ENCODE results near the gene SESN2. TPM values are rescaled to one million over a fixed set of nuclear protein-coding genes. Genes with fewer than 3 reads are reported as not detected.

The SESN2 gene, protein sequence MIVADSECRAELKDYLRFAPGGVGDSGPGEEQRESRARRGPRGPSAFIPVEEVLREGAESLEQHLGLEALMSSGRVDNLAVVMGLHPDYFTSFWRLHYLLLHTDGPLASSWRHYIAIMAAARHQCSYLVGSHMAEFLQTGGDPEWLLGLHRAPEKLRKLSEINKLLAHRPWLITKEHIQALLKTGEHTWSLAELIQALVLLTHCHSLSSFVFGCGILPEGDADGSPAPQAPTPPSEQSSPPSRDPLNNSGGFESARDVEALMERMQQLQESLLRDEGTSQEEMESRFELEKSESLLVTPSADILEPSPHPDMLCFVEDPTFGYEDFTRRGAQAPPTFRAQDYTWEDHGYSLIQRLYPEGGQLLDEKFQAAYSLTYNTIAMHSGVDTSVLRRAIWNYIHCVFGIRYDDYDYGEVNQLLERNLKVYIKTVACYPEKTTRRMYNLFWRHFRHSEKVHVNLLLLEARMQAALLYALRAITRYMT
- 15.1 and 19.3 TPM in 2 replicates for total RNA-seq (2014; rRNA removed; shearing (Covaris generic))

DNA sequence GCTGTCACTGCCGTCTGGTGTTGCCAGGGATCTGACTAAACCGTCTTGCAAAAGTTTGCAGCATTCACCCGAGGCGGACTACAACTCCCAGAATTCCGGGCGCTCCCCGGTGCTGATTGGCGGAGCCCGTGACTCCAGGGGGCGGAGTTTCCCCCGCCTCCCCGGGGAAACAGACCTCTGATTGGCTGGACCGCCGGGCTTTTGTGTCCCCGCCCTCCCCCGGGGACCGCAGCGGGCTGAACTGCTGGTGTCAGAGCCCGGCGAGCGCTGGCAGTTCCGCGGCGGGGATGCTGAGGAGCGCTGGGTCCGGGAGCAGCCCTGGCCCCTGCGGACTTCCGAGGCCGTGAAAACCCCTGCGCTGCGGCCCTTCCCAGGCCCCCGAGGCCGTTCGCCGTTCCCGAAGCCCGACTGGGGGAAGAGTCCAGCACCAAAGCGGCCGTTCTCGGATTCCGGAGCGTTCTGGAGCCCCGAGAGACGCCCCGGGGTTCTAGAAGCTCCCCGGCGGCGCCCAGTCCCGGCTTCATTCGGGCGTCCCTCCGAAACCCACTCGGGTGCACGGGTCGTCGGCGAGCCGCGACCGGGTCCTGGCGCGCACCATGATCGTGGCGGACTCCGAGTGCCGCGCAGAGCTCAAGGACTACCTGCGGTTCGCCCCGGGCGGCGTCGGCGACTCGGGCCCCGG, at the start of gene SESN2:
Gene SESN2, plus strand, starts transcription at position 267 of the 682 bp plus-strand sequence. Its CDS starts 330 bp downstream, at position 597.
- DNase-seq (ENCODE audit: low spot score): peak; percentile 98

DNA sequence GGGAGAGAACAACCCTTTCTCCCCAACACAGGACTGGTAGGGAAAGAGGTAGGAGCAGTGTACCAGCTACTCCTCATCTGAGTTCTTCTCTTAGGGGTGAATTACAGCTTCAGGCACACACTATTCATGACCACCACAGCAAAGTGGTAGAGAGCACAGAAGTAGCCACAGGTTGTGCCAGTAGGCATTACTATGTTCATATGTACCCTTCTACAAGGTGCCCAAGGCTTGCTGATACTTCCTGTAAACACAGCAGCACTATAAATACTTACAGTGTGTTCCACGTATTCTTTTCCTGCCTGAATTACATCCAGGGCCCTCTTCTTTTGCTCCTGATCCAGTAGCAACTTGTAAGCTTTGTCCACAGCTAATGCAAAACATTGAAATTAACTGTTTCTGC, 49.6 kb upstream of the SESN2 start:
- DNase-seq (ENCODE audit: low spot score): no peak

DNA sequence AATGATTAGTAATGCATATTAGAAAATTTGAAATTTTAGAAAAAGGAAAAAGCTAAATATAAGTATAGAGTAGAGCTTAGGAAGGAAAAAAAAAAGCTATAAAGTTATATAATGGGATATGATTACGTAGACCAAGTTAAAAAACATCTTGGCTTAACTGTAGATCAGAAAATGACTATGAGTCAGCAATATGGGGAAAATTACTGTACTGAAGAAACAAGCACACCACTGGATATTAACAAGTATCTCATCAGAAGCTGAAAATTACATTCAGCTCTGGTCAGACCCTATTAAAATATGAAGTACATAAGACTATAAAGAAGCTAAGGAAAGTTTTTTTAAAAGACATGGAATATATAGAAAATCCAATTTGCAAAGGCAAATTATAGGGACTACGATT, 46.0 kb upstream of the SESN2 start:
- DNase-seq (ENCODE audit: low spot score): no peak

DNA sequence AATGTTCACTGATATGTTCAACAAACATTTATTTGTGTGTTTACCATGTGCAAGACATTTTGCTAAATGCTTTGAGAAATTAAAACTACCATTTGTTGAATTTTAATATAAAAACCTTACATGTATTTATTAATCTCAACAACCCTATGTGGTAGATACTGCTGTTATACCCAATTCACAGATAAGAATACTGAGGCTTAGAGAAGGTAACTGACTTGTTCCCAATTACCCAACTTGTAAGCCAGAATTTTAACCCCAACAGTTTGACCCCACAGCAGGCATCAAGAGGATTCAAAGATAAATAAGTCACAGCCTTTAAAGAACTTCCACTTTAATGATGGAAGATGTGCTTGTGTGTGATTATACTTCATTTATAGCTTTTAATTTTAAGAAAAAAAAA, 30.2 kb upstream of the SESN2 start:
- DNase-seq (ENCODE audit: low spot score): no peak

DNA sequence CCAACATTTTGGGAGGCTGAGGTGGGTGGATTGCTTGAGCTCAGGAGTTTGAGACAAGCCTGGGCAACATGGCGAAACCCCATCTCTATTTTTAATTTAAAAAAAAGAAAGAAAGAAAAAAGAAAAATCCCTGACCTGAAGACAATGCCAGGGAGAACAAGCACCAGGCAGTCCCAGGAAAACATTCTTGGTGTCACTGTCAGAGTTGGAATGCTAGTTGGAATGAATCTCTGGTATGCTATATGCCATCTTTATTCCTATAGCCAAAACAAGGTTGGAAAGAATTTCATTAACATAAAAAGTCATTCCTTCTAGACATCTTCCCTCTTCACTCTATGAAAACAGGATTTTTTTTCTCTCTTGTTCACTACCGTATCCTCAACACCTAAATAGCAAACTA, 29.3 kb upstream of the SESN2 start:
- DNase-seq (ENCODE audit: low spot score): no peak

DNA sequence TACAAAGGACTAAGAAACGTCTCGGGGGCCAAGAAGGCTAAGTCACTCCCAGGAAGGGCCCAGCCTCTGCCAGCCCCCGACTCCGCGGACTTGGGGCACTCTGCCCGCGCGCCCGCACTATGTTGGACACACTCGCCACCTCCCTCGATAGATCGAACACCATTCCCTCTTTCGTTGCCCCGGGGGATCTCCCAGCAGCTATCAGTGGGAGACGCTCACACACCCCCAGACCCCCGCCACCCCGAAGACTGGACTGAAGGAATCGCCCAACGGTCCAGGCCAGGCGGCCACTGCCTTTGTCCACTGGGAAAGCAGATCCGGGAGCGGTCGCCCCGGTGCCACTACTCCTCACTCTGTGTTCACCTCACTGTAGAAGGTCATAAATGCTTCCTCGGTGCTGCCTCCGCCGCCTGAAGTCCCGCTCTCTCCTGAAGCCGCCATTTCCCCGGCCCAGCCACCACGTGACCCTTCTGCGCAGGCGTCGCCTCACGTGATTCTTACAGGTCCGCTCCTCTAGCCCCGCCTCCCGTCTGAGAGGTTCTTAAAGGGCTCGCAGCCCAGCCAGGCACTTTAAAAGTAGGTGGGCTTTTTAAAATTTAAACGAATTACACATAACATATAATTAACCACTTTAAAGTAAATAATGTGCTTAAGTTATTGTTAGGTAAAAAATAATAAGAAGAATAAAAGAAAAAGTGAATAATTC, 26.6 kb upstream of the SESN2 start, which contains the start of gene DNAJC8:
Gene DNAJC8, minus strand, starts transcription at position 472 of the 706 bp plus-strand sequence. Its CDS starts 31 bp downstream, at position 441.
- peak; percentile 93 for DNase-seq (ENCODE audit: low spot score)

DNA sequence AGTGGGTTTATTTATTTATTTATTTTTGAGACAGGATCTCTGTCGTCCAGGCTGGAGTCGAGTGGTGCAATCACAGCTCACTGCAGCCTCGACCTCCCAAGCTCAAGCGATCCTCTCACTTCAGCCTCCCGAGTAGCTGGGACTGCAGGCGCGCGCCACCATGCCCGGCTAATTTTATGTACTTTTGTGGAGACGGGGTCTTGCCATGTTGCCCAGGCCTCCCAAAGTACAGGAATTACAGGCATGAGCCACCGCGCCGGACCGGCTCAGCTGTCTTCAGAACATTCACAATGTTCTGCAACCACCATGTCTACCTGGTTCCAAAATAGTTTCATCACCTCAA, 26.1 kb upstream of the SESN2 start:
- no peak for DNase-seq (ENCODE audit: low spot score)

DNA sequence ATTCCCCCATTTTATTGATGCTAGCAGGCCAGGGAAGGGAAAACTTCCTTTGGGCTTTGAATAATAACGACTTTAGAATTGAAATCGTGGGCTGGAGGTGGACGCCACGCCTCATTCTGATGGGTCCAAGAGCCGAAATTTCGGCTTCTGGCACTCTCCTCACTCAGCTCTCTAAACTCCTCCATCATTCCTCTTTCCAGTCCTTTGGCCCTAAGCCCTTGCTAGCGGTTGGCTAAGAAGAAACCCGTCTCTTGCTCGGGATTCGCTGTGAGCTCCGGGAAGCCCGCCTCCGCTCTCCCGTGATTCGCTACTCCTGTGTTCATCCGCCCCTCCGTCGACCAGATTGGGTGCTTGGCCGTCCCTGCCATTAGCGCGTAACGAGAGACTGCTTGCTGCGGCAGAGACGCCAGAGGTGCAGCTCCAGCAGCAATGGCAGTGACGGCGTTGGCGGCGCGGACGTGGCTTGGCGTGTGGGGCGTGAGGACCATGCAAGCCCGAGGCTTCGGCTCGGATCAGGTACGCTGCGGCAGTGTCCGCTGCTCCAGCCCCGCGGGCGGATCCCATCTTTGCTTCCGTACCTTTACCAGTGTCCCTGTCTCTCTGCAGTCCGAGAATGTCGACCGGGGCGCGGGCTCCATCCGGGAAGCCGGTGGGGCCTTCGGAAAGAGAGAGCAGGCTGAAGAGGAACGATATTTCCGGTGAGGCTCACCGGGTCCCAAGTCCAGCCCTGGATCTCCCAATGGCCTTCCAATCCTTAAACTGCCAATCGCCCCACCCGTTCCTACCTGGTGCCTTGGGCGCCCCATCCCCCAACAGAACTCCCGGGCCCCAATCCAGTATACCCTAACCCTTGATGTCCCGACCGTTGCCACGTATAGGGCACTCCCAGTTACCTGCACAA, 23.3 kb upstream of the SESN2 start, which contains the start of gene ATP5IF1:
Gene ATP5IF1, plus strand, starts transcription at position 370 of the 901 bp plus-strand sequence. Its CDS starts 60 bp downstream, at position 430.
- peak; percentile 97 for DNase-seq (ENCODE audit: low spot score)

DNA sequence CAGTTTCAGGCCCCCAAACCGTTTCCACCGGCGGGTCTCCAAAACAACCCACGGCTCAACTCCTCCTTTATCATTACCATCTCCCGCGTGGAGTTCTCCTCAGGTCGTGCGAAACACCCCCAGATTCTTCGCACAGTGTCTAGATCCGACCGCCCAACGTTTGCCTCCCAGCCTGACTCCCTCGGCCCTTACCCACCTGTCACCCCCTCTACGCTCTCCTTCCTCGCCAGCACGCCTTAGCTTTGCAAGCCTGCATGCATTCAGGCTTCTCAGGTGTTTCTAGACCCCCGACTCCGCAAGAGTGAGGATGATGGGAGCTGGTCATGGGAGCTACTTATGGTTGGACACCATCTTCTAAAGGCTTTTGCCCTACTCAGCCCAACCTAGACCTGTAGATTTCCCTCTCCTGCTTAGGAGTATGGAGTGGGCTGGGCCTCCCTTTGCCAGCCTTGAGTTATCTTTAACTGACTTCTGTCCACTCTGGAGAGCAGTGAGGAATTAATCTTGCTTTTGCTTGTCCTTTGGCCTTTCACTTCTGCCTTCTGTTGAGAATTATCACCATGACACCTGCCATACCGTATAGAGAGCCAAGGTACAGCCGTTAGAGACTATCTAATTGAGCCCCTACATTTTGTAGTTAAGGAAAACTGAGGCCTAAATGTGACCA, 22.5 kb upstream of the SESN2 start:
- DNase-seq (ENCODE audit: low spot score): no peak

DNA sequence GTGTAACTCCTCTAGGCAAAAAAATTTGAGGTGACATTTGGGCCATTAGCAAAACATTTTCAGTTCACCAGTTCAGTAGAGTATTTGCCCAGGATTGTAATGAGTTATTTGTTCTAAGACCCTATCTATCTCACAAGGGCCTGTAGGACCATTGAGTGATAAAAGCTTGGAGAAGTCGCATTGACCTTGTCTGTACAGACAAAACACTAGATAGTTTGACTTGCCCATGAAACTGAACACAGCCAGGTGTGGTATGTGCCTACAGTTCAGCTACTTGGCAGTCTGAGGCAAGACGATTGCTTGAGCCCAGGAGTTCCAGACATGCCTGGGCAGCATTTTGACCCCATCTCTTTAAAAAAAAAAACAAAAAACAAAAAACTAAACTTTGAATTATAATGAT, 20.3 kb upstream of the SESN2 start:
- no peak for DNase-seq (ENCODE audit: low spot score)

DNA sequence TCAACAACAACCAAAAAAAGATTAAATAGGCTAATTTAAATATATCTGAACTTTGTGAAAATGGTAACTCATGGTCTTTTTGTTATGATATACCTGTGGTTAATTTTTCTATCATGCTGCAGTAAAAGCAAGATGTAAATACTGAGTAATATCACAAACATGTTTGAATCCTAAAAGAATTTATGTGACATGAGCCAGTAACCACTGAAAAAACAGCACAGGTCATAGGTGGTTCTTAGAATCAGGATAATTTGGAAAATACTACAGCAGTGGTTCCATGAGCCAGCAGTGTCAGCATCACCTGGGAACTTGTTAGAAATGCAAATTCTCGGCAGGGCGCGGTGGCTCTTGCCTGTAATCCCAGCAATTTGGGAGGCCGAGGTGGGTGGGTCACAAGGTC, 19.3 kb upstream of the SESN2 start:
- DNase-seq (ENCODE audit: low spot score): no peak

DNA sequence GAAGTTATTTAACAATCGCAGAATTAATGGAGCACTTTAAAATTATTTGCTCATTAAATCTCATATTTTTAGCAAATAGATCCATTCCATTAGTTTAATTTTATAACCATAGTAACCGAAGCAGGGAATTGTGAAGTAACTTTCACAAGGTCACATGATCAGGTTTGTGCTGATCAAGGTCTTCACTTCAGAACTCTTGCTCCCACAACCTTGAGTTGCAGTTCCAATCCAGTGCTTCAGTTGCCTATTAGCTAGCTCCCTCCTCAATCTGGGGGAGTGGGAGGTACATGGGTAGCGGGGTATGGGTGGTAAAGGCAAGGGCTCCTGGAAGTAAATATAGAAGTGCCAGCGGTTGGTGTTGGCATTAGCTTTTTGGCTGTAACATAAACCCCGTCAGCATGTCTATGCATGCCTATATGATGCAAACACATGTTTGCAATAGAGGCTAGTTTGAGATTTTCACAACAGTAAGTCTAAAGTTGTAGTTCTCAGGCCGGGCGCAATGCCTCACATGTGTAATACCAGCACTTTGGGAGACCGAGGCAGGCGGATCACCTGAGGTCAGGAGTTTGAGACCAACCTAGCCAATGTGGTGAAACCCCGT, 17.6 kb upstream of the SESN2 start:
- DNase-seq (ENCODE audit: low spot score): no peak

DNA sequence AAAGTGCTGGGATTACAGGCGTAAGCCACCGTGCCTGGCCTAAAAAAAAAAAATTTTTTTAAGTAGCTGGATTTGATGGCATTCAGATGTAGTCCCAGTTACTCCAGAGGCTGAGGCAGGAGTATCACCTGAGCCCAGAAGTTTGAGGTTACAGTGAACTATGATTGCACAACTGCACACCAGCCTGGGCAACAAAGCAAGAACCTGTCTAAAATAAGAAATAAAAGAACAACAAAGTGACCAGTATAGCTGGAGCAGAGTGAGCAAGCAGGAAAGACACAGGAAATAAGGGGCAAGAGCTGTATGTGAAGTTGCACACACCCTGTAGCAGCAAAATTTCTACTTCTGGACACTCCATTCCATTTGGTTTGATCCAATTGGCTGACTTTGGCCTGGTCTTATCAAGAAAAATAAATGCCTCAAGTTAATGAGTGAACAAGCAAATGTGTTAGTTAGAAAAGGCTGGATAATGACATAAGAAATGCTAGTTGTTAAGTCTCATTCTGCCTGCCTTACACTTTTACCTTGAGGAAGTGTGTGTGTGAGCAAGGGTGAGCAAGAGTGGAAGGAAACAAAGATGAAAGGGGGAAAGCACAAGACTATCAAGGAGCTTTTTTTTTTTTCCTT, 15.5 kb upstream of the SESN2 start:
- no peak for DNase-seq (ENCODE audit: low spot score)

DNA sequence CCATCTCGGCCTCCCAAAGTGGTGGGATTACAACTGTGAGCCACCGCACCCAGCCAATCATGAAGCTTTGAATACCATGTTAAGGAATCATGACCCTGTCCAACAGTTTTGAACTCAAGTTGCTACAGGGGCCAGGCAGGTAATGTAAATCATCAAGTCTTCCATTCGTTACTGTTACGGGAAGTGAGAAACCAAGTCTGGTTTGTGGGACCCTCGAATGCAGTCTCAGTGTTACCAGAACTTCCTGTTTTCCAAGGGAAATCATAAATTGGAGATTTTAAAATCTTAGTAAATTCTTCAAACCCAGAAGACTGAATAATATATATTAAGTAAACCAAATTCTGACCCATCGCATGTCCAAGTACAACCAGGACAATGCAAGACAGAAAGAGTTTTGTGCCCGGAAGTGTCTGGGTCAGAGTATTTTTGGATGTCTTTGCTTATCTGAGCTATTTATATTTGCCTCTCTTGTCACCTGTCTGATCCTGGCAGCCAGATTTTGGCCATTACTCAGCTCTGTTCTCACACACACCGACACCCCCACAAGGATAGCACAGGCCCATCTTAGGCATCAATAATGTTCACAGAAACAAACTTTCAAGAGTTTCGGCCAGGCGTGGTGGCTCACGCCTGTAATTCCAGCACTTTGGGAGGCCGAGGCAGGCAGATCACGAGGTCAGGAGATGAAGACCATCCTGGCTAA, 14.6 kb upstream of the SESN2 start:
- no peak for DNase-seq (ENCODE audit: low spot score)

DNA sequence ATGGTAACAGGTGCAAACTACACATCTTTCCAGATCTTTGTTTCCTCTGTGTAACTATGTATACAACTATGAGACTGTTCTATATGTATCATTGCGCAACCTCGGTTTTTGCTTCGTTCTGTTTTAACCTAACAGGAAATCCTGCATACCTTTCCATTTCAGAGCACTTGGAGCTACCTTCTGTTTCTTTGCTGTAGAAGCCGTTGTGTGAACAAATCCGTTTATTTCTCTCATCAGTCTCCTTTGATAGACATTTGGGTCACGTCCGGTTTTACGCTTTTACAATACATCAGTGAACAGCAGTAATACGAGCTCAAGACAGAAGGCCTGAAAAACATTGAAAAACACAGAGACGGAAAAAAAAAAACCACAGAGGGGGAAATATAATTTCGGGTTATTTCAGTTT, 12.9 kb upstream of the SESN2 start:
- DNase-seq (ENCODE audit: low spot score): peak; percentile 81

DNA sequence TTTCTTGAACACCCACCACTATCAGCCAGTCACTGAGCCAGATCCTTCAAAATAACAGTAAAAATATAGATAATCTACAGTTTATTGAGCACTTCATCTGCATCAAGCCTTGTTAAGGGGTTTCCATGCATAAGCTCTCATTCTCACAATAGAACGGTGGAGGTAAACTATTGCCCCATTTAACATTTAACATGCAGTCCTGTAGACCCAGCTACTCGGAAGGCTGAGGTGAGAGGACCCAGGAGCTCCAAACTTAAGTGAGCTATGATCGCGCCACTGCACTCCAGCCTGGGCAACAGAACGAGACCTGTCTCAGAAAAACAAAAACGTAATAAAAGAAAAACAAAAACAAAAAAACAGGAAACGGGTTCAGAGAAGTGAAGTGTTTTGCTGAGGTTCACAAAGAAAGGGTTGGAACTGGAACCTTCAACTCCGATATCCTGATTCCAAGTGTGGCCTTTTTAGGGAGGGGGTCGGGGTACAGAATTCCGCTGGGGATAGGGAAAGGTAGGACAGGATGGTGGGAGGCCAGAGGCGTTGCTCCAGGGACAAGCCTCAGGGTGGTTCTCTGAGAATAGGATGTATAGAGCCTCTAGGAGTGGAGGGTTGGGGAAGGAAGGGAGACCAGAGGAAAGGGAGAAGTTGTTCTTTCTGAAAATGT, 11.6 kb upstream of the SESN2 start:
- DNase-seq (ENCODE audit: low spot score): no peak

DNA sequence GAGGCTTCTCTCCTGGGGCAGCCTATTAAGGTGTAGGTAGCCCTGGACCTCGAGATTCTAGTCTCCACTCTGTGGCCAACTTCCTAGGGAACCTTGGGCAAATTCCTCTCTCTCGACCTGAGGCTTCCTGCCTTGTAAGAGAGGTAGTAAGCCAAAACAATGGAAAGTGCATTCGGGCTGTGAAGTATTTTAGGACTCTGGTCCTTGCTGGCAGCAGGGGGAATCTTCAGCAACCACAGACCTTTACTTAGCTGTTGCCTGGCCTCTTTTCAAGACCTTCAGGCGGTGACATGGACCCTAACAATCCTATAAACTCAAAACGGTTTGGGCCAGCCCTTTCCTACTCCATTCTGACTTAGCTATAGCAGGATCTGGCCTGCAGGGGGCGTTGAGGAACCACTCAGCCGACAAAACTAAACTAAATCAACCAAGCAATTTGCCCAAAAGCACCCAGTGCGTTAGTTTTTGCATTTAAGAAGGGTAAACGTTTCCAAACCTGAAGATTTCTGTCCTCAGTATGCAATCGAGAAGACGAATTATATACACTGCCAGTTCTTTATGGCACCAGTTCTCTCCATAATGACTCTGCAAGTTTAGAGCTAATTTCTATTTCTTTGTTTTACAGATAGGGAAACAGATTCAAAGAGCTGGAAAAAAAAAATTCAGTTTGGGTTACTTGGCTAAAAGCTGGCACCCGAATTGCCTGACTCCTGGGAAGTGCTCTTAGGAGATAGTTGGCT, 10.9 kb upstream of the SESN2 start:
- DNase-seq (ENCODE audit: low spot score): peak; percentile 91
